Inflammatory macrophage (primary cell): ENCODE data around the gene CHDH.

ENCODE experiments used
- DNase-seq, 2 donors: peaks; one replicate each; pipeline ENCODE4 v3.0.0-alpha.2; 2020 to 2022
- total RNA-seq, 18 experiments: gene quantifications; one replicate each; lab custom pipeline; 2026; ENCODE audit warnings: mixed read lengths in 6 of 18, inconsistent platforms in 2 of 18; lab: John Stamatoyannopoulos, UW

Gene CHDH, protein sequence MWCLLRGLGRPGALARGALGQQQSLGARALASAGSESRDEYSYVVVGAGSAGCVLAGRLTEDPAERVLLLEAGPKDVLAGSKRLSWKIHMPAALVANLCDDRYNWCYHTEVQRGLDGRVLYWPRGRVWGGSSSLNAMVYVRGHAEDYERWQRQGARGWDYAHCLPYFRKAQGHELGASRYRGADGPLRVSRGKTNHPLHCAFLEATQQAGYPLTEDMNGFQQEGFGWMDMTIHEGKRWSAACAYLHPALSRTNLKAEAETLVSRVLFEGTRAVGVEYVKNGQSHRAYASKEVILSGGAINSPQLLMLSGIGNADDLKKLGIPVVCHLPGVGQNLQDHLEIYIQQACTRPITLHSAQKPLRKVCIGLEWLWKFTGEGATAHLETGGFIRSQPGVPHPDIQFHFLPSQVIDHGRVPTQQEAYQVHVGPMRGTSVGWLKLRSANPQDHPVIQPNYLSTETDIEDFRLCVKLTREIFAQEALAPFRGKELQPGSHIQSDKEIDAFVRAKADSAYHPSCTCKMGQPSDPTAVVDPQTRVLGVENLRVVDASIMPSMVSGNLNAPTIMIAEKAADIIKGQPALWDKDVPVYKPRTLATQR
- 0.06 to 7.4 (median 1.4) reads per million in 18 experiments for total RNA-seq

DNA sequence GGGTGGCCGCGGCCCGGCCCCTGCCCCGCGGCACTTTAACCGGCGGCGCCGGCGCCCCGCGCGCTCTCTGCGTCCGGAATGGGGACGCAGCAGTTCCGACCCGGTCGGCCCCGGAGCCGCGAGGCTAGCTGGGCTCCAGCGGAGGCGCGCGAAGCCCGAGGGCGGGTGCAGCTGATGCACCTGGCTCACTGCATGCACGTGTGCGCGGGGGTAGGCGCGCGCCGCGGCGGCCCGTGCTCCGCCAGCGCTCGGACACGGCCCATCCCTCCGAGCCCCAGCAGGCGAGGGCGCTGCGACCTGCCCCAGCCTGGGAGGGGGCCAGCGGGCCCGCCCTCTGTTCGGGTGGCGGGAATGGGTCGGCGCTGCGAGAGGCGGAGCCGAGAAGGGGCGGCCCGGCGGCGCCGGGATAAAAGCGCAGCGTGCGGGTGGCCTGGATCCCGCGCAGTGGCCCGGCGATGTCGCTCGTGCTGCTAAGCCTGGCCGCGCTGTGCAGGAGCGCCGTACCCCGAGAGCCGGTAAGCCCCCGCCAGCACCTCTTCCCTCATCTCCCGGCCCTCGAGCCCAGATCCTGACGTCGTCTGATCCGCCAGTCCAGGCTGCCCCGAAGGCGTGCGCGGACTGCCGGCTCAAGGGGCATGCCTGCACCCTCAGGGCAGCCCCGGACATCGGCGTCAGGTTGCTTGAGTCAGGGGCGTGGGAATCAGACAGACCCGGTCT is at the start of gene CHDH, which contains the start of gene IL17RB:
TSS of gene CHDH (minus strand) at position 286 of the 717 bp plus-strand sequence. CDS start 22,411 bp downstream, outside the sequence.
TSS of gene IL17RB (plus strand) at position 435 of the 717 bp plus-strand sequence. CDS start at position 456, 21 bp downstream.
- no peak for DNase-seq

DNA sequence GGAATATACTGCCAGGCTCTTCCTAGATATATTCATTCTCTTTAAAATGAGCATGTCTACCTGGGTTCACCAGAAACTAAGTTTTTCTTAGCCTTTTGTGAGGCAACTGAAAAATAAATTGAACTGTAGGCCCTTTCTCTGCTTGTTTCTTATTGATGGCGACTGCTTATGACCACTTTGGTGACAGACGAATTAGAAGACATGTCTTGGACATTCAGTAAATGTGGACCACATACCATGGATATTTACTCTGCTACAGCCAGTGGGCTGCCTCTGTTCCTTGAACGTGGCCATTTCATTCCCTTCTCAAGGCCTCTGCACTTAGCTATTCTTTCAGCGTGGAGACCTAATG is 46.0 kb upstream of the CHDH start:
- no peak for DNase-seq

DNA sequence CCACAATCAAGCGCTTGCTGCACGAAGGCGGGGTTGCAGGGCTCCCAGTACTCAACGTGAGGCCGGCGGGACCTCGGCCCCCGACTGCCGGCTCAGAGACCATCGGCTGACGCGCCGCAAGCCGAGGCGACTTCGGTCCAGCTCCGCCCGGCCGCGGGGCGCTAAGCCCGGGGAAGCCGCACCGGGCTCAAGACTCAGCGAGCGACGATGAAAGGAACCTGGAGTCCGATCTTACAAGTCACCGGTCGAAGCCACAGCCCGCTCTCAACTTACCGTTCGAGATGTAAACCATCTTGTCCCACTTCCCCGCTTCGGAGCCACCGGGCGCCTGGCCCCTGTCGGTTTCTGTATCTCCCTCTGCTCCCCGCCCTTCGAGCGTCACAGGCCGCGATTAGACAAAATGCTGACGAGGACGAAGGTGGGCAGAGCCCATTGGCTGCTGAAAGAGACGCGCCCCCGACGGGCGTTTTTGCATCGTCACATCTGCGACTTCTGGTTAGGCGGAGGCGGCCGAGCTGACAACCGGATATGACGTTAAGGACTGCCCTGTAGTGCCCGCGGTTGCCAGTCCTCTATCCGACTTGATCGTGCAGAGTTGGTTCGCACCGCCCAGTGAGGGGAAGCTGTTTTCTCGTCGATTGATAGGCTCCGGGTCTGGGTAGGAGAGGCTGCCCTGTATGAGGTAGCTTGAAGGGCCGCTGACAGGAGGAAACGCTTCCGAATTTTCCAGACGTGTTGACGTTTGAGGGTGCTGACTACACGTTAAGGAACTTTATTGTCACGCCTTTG is 45.5 kb upstream of the CHDH start, which contains the start of gene SELENOK:
TSS of gene SELENOK (minus strand) at position 363 of the 789 bp plus-strand sequence.
- DNase-seq, result peak; percentile 100

DNA sequence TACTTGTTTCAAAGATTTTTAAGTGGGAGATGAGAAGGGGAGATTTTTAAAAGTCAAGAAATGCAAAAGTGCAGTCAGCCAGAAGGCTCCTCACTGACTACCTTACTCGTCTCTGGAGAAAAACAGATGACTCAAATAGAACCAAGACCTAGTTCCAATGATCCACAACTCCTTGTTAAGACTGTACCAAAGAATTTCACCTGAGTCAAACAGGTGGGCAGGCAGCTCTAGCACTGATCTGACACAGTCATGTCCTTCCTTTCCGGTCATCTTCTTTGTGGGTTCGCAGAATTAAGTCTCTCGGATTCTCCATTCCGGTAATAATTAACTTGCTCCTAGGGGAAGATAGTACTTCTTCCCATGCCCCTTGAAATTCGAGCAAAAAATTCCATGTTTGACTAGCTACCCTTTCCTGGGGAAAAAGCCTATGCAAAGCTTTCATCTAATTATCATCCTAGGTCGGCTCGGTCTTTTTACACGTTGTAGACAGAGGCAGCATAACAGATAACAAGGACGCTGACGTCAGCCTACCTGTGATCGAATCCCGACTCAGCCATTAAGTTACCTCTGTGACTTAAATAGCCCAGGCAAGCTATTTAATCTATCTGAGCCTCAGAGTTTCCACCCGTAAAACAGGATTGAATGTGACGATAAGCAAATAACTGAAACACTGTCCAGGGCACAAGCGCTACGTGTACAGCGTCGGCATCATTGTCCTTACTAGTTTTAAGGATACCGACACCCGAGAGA is 44.7 kb upstream of the CHDH start:
- DNase-seq, result peak in 1 of 2 donors; percentile 14

DNA sequence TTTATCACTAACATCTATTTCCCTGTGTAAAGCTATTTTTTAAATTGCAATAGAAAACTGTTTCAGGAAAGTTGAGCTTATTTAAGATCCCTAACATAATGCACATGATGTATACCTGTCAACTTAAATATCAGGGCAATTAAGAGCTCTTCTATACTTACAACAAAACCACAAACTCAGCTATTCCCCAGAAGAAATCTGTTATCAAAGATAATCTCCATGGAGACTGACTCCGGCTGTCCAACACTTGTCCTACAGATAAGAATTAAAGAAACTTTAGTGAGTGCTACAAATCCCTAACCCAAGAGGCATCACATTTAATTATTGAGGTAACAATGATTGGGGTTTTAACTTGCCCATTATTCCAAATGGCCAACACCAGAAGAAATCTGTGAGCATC is 42.0 kb upstream of the CHDH start:
- no peak for DNase-seq

DNA sequence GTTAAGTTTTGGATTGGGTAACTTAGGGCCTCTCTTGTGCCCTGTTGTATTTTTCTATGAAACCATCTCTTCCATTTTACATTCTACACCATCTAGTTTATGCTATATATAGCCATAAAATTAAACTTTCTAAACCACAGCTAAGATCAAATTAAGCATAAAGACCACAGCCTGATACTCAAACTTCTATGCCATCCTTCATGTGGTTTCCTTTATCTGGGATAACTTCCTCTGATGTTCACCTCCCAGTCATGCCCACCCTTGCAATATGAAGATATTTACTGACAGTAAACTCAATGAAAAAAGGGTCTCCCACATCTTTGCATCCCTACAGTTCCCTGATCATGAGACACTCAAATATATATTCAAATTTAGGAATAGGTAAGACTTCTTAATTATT is 41.2 kb upstream of the CHDH start:
- no peak for DNase-seq

DNA sequence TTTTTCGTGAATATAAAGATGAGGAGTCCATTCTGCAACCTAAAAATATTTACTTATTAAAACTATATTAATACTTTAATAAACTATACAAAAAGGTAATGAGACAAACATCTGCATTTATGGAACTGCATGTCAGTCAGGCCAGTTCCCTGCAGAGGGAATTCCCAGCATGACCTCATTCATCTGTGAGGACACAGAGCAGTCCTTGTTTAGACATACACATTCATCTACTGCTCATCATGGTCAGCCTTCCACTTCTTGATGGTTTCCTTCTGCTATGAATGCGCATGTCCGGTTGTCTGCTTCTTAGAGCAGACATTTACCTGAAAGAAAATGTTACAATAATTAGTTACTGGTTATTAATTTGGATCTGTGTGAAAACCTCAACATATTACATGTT is 39.0 kb upstream of the CHDH start:
- DNase-seq, result peak in 1 of 2 donors; percentile 39

DNA sequence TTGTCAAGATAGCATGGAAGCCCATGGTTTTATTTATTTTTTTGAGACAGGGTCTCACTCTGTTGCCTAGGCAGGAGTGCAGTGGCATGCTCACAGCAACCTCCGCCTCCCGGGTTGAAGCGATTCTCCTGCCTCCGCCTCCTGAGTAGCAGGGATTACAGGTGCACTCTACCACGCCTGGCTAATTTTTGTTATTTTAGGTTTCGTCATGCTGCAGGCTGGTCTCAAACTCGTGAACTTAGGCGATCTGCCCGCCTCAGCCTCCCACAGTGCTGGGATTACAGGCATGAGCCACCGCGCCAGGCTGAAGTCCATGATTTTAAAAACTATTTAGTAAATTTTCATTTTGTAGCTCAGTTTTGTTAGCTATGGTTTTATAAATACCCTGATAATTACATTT is 38.4 kb upstream of the CHDH start:
- no peak for DNase-seq

DNA sequence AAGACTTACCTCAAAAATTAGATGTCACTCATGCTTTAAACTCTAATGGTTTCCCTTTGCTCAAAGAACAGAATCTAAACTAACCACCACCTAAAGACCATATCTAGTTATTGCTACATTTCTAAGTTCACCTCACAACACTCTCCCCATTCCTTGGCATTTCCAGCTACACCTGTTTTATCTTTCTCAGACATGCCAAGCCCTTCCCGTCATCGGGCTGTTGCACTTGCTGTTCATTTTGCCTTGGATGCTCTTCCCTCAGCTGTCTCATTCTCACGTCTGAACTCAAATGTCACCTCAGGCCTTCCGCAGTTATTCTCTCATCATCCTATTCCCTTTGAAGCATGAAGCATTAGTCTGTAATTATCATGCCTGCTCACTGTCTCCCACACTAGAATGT is 36.8 kb upstream of the CHDH start:
- no peak for DNase-seq

DNA sequence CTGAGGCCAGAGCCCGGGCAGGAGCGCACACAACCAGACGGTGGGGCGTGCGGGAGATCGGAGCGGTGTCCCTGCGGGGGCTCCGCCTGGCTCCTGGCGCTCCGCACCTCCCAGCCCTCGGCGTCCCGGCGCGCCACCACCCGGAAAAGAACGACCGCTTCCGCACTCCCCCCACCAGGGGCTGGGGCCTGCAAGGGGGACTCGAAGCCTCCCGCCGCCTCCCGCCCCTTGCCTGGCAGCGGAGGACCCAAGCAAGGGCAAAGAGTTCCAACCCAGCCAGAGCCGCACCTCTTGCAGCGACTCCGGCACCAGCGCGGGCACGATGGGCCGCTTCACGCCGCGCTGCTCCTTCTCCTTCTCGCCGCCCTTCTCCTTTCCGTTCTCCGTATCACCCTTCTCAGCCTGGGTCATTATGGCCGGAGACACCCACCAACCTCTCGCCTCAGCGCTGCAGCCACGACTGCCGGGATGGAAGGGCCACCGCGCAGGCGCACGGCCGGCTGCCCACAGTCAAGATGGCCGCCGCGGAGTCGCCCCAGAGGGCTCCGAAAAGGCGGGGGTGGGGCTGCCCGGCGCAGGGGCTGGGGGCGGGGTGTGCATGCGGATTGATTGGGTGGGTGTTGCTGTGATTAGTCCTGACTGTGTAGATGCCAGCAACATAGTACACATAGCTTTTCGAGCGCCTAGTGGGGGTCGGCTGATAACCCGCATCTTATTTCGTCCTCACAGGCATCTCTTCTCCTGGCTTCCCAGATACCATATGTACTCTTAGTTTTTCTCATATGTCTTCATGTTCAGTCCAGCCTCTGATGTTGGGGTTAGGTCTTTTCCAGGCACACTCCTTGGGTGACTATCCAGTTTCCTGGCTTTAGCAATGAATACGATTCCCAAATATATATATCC is 35.7 kb upstream of the CHDH start, which contains the start of gene ACTR8:
TSS of gene ACTR8 (minus strand) at position 462 of the 903 bp plus-strand sequence. CDS start at position 411, 51 bp downstream.
- peak; percentile 82 to 88 for DNase-seq

DNA sequence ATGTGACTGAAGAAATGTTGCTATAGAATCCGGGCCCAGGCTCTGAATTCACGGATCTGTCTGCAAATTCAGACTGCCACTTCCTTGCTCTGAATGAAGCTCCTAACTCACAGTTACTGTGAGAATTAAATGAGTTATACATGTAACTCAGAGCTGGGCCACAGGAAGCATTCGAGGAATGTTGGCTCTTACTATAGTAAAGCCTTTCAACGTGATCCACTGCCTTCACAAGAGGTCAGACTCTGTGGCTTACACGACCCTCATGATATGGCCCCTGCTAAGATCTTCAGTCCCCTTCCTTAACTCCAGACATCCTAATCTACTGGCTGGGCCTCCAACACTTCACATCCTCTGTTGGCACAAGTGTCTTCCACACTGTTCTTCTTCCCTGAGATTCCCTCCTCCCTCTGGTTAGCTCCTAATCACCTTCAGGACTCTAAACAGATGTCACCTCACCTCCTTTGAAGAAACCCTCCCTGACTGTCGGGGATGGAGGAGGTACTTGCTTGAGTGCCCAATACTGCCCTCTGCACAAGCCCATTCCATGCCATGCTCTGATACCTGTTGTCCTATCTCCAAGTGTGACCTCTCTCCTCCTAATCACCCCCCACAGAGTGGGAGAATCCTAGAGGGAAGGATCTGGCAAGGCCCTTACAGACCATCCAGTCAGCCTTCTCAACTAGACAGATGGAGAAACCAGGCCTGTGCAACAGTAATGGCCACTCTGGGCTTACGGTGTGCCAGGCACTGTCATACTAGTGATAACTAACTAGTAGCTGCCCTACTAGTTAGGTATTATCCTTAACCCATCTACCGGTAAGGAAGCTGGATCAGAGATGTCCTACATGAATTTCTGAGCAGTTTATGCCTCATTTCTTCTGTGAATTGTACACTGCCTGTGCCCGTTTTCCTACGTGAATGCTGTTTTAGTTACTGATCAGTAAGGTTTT is 34.5 kb upstream of the CHDH start:
- DNase-seq, result no peak

DNA sequence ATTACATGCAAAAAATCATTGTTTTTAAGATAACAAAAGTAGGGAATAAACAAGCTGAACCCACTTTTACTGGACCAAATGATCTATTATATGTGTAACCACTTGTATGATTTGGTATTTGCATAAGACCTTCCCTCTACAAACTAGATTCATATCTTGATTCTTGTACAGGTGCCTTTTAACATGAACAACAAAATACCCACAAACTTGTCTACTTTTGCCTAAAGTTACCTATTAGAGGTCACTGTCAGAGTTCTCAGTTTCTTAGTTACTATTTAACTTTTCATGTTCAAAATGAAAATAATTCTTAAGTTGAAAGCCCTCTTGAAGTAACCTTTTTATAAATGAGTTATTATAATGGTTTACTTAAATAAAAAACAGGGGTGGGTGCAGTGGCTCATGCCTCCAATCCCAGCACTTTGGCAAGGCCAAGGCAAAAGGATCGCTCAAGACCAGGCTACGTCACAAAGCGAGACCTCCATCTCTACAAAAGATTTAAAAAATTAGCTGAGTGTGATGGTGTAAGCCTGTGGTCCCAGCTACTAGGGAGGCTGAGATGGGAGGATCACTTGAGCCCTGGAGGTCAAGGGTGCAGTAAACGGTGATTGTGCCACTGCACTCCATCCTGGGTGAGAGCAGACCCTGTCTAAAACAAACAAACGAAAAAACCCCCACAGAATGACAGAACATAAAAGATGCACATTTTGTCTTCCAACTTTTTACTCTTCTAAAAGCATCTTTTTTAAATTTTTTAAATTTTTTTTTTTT is 19.7 kb upstream of the CHDH start:
- DNase-seq, result no peak

DNA sequence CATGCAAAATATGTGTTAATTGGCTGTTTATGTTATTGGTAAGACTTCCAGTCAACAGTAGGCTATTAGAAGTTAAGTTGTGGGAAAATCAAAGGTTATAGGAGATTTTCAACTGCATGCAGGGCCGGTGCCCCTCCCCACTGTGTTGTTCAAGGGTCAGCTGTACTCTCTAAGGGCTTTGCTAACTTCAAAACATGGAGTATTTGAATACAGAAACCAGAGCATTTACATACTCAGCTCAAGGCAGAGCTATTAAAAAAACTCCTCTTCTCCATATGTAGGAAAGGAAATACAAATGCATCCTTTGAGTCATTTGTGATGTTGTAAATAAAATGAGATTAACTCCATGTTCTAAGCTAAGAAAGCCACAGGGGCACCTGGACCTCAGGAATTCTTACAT is 16.9 kb upstream of the CHDH start:
- no peak for DNase-seq

DNA sequence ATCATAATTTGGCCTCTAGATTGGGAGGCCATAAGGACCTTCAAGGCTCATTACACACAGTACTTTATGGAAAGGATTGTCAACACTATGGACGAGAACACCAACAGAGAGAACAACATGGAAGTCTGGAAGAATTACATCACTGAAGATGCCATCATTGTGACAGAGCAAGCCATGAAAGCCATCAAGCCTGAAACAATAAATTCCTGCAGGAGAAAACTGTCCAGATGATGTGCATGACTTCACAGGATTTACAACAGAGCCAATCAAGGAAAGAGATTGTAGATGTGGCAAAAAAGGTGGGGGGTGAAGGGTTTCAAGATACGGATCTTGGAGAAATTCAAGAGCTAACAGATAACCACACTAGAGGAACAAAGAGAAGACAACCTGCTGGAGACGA is 16.0 kb upstream of the CHDH start:
- DNase-seq, result no peak

DNA sequence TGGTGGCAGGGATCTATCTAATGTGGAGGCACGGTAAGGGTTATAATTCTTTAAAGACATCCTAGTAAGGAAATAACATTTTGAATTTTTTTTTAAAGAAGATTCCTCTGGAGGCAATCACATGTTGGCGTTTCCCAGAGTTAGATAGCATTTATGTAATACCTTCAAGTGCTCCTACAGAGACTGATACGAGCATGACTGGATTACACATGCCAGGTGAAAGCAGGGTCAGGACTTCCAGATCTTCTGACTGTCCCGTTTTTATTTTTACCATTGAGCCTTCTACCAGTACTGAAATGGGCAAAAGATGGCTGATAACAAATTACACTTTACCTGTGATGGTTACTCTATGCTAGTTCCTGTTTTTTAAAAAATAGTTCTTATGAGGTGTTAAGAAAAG is 14.0 kb upstream of the CHDH start:
- no peak for DNase-seq

DNA sequence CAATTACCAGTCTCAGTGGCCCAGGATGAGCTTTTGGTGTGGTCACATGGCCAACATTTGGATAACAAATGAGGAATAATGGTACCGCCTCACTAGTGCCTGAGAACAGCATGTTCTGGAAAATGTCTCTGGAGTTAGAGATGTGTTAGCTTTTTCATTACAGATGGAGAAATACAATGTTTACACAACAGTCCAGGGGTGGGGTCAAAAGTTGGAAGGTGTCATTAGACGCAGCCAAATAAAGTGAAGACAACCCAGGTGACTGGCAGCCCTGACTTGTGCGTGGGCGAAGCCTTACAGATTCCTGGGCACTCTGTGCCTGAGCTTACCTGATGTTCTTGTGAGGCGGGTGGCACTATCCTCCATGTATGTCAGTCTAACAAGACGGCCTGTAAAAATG is 13.0 kb upstream of the CHDH start:
- no peak for DNase-seq

DNA sequence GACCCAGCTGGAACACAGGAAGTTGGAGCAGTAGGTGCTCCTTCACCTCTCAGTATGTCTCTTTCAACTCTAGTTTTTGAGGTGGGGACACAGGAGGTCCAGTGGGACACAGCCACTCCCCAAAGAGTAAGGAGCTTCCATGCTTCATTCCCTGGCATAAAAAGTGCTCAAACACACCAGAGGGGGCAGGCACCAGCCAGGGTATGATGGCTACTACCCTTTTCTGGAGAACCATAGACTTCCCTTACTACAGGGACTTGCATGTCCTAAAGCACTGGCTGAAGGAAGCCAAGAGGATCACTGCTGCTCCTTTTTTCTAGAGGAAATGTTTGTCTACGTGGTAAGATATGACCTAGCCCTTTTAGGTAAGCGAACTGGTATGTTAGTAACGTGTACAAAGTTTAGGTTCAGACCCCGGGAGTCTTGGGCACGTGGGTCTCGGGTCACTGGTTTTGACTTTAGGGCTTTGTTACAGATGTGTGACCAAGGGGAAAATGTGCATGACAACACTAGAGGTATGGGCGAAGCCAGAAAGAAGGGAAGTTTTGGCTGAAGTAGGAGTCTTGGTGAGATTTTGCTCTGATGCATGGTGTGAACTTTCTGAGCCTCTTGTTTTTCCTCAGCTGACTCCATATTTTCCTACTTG is 12.0 kb upstream of the CHDH start:
- DNase-seq, result peak in 1 of 2 donors; percentile 9

DNA sequence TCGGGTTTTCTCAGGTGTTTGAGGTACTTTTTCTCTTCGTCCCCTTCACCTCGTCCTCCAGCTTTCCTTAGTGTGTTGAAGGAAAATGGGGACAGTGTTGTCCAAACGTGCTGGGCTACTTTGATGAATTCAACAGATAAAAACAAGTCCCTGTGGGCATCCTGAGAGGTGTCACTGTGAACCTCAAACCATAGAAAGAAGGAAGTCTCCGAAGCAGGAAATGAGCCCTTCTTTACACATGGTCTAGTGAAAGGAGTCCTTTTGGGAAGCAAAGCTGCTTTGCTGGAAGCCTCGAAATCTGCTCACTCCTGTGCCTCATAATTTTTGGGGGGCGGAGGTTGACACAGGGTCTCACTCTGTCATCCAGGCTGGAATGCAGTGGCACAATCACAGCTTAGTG is 10.7 kb upstream of the CHDH start:
- peak in 1 of 2 donors; percentile 11 for DNase-seq
